Esophagus squamous epithelium (tissue), 4 donors: ENCODE data around the gene SYCP2.

Experiments
- POLR2A ChIP-seq, 4 donors: fragments of 450-650 bp; IDR thresholded peaks; one replicate each; pipeline ENCODE4 v1.6.1; 2017; ENCODE audit warnings: antibody characterized with exemption in 4 of 4, mild to moderate bottlenecking in 4 of 4, moderate library complexity in 3 of 4
- TF ChIP-seq, protein P1 (sequence below), 6 experiments: fragments of 450-650 bp in 4 of 6; fragments of 200-600 bp in 2 of 6; sonication (generic) in 2 of 6; IDR thresholded peaks; one replicate each; pipeline ENCODE4 v1.5.1; 2016 to 2019; ENCODE audit warnings: antibody characterized with exemption in 6 of 6, mild to moderate bottlenecking in 4 of 6, moderate library complexity in 4 of 6

DNA sequence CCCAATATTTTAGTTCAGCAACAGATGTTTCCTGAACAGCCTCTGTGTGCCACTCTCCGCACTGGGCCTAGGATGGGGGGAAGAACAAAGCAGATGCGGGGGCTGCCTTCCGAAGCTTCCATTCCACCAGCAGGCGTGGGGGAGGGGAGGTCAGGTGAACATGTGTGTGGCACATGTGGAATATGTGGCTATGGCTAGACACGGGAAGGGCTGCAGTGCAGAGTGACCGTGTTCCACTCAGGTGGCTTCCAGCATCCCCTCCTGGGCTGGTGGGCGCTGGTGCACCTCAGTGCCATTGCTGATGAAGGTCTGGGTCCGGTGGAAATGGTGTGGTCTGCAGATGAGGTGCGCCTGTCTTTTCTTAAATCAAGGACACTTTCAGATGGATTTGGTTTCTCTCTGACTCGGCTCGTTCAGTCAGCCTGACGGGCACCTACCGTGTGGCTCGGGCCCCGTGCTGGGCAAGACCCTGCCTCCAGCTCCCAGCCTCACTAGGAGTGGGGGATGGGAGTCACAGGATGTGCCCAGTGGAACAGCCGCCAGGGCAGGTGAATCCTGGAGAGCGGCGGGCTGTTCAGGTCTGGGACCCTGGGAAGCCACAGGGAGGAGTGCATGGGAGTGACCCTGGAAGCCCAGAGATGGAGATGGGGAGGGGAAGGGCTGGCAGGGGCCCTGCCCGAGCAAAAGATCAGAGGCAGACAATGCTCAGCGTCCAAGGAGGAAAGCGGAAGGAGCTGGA is 111.0 kb downstream of the SYCP2 start:
- TF ChIP-seq, protein P1, sequence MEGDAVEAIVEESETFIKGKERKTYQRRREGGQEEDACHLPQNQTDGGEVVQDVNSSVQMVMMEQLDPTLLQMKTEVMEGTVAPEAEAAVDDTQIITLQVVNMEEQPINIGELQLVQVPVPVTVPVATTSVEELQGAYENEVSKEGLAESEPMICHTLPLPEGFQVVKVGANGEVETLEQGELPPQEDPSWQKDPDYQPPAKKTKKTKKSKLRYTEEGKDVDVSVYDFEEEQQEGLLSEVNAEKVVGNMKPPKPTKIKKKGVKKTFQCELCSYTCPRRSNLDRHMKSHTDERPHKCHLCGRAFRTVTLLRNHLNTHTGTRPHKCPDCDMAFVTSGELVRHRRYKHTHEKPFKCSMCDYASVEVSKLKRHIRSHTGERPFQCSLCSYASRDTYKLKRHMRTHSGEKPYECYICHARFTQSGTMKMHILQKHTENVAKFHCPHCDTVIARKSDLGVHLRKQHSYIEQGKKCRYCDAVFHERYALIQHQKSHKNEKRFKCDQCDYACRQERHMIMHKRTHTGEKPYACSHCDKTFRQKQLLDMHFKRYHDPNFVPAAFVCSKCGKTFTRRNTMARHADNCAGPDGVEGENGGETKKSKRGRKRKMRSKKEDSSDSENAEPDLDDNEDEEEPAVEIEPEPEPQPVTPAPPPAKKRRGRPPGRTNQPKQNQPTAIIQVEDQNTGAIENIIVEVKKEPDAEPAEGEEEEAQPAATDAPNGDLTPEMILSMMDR (IDR thresholded peaks at IDR 0.05) = no peak
- no peak for TF ChIP-seq POLR2A (IDR thresholded peaks at IDR 0.05)
